Neural cell (in vitro differentiated cells): ENCODE results near the gene PEF1. TPM values are rescaled to one million over a fixed set of nuclear protein-coding genes. Genes with fewer than 3 reads are reported as not detected.

Experiments
- H2AFZ ChIP-seq: fragments of 200-600, 300-800 bp; sonication (generic), shearing (Covaris generic); 2 replicates; pipeline ENCODE4 v1.6.0; 2014; ENCODE audit warnings: low read depth, mild to moderate bottlenecking, antibody characterized with exemption, low read length, moderate library complexity
- H3F3A ChIP-seq: fragments of 200-600 bp; shearing (Covaris generic); 2 replicates; pipeline ENCODE4 v1.6.1; 2016; ENCODE audit warnings: mild to moderate bottlenecking, moderate library complexity, mixed read lengths, antibody characterized with exemption, low read length; ENCODE audit not compliant: insufficient read depth, poor library complexity, severe bottlenecking
- H3K27ac ChIP-seq: fragments of 200-600, 300-800 bp; sonication (generic), shearing (Covaris generic); 2 replicates; pipeline ENCODE4 v1.5.1; 2014; ENCODE audit warnings: mild to moderate bottlenecking, low read length, moderate library complexity
- H3K27me3 ChIP-seq: fragments of 300-800, 200-600 bp; sonication (generic), shearing (Covaris generic); 2 replicates; pipeline ENCODE4 v1.6.0; 2014; ENCODE audit warnings: mild to moderate bottlenecking, low read depth, low read length, moderate library complexity; ENCODE audit not compliant: insufficient read depth
- H3K36me3 ChIP-seq: fragments of 300-800, 200-600 bp; sonication (generic), shearing (Covaris generic); 2 replicates; pipeline ENCODE4 v1.5.1; 2014; ENCODE audit warnings: mild to moderate bottlenecking, antibody characterized with exemption, low read length, moderate library complexity; ENCODE audit not compliant: insufficient read depth
- H3K4me2 ChIP-seq: fragments of 300-800, 200-600 bp; sonication (generic), shearing (Covaris generic); 2 replicates; pipeline ENCODE4 v1.6.0; 2014; ENCODE audit warnings: mild to moderate bottlenecking, low read length
- H3K4me3 ChIP-seq: fragments of 300-800, 200-600 bp; sonication (generic), shearing (Covaris generic); 2 replicates; pipeline ENCODE4 v1.5.1; 2014; ENCODE audit warnings: mild to moderate bottlenecking, low read length, moderate library complexity
- H3K79me2 ChIP-seq: fragments of 200-600 bp; shearing (Covaris generic); replicated peaks from 2 replicates; pipeline ENCODE4 v1.6.0; 2014; ENCODE audit warnings: mild to moderate bottlenecking, low read length, moderate library complexity; ENCODE audit not compliant: insufficient read depth
- H3K9ac ChIP-seq: fragments of 300-800, 200-600 bp; sonication (generic), shearing (Covaris generic); 2 replicates; pipeline ENCODE4 v1.6.1; 2016; ENCODE audit warnings: mild to moderate bottlenecking, low read length, mixed read lengths
- H3K9me2 ChIP-seq: fragments of 200-600 bp; shearing (Covaris generic); 2 replicates; pipeline ENCODE4 v1.6.1; 2016; ENCODE audit warnings: mild to moderate bottlenecking, low read length, mixed read lengths; ENCODE audit not compliant: insufficient read depth
- H3K9me3 ChIP-seq: fragments of 200-600, 300-800 bp; sonication (generic), shearing (Covaris generic); 2 replicates; pipeline ENCODE4 v1.6.1; 2016; ENCODE audit warnings: mild to moderate bottlenecking, mixed run types, low read length, moderate library complexity, mixed read lengths
- H4K20me1 ChIP-seq: fragments of 200-600 bp; shearing (Covaris generic); 2 replicates; pipeline ENCODE4 v1.6.1; 2016; ENCODE audit warnings: mild to moderate bottlenecking, mixed run types; ENCODE audit not compliant: insufficient read depth
- CTCF ChIP-seq: fragments of 450-650 bp; IDR thresholded peaks from 2 replicates; pipeline ENCODE4 v1.5.1; 2014; ENCODE audit warnings: antibody characterized with exemption, mild to moderate bottlenecking, moderate library complexity; ENCODE audit not compliant: poor library complexity, severe bottlenecking
- EP300 ChIP-seq: fragments of 450-650 bp; conservative IDR thresholded peaks from 2 replicates; pipeline ENCODE4 v1.6.1; 2014; ENCODE audit warnings: antibody characterized with exemption, mild to moderate bottlenecking, moderate library complexity; ENCODE audit not compliant: poor library complexity, severe bottlenecking
- EZH2 ChIP-seq: fragments of 200-600, 300-800 bp; shearing (Covaris generic), sonication (generic); IDR thresholded peaks from 2 replicates; pipeline ENCODE4 v1.6.1; 2014; ENCODE audit warnings: antibody characterized with exemption, low read length, borderline replicate concordance, mild to moderate bottlenecking; ENCODE audit not compliant: insufficient read depth, poor library complexity, severe bottlenecking
- MXI1 ChIP-seq: fragments of 450-650 bp; conservative IDR thresholded peaks from 2 replicates; pipeline ENCODE4 v1.6.1; 2014; ENCODE audit warnings: antibody characterized with exemption, mild to moderate bottlenecking; ENCODE audit not compliant: poor library complexity, severe bottlenecking
- POLR2AphosphoS5 ChIP-seq: IDR thresholded peaks from 2 replicates; pipeline ENCODE4 v1.6.1; 2012
- RAD21 ChIP-seq: fragments of 450-650 bp; conservative IDR thresholded peaks from 2 replicates; pipeline ENCODE4 v1.6.1; 2014; ENCODE audit warnings: antibody characterized with exemption, mild to moderate bottlenecking, moderate library complexity
- REST ChIP-seq: IDR thresholded peaks from 2 replicates; pipeline ENCODE4 v1.6.1; 2012; ENCODE audit warnings: borderline replicate concordance
- SMC3 ChIP-seq: fragments of 450-650 bp; conservative IDR thresholded peaks from 2 replicates; pipeline ENCODE4 v1.6.1; 2014; ENCODE audit warnings: antibody characterized with exemption, mild to moderate bottlenecking, moderate library complexity; ENCODE audit not compliant: poor library complexity
- TAF1 ChIP-seq: IDR thresholded peaks from 2 replicates; pipeline ENCODE4 v1.6.1; 2012; ENCODE audit warnings: low read depth
- polyA plus RNA-seq: library from polyadenylated mRNA; depleted of rRNA; stranded (reverse); fragments of >200 nt; gene quantifications from 2 replicates; pipeline ENCODE4 v1.2.3, GENCODE V29; 2014

PEF1 gene
- polyA plus RNA-seq, 1 donor from 2014 or later, result 48.2 TPM

- Histone ChIP-seq H3K36me3 (no peaks in the 10 kb centered on the region), H3K9ac (no peak overlapping the region), H3K79me2 (no peaks in the 10 kb centered on the region), H3K27me3 (peaks cover 18% of the 10 kb centered on the region), H3F3A (no peaks in the 10 kb centered on the region), H3K4me3 (no peak overlapping the region), H3K27ac (no peak overlapping the region), H3K9me2 (no peaks in the 10 kb centered on the region), H3K4me2 (no peak overlapping the region), H2AFZ (no peak overlapping the region), H4K20me1 (no peaks in the 10 kb centered on the region), H3K9me3 (no peaks in the 10 kb centered on the region)
- TF ChIP-seq REST (no peak), CTCF (no peak), POLR2AphosphoS5 (no peak), MXI1 (no peak), SMC3 (no peak), TAF1 (no peak), EZH2 (no peak), EP300 (no peak), RAD21 (no peak)
Observed at GRCh38 chr1:31614414-31615005, 30.2 kb downstream of the PEF1 start.

GRCh38 chr1:31609514-31610118, 35.1 kb downstream of the PEF1 start:
- H3K4me3 ChIP-seq, result no peak overlapping the region
- H3K9me2 ChIP-seq, result no peaks in the 10 kb centered on the region
- no peaks in the 10 kb centered on the region for H3K9me3 ChIP-seq
- H3K9ac ChIP-seq, result no peak overlapping the region
- no peaks in the 10 kb centered on the region for H3F3A ChIP-seq
- TF ChIP-seq MXI1 (no peak), POLR2AphosphoS5 (no peak)
- no peak overlapping the region for H3K27ac ChIP-seq
- no peaks in the 10 kb centered on the region for H3K36me3 ChIP-seq
- H3K27me3 ChIP-seq, result no peaks in the 10 kb centered on the region
- H3K4me2 ChIP-seq, result no peak overlapping the region
- no peaks in the 10 kb centered on the region for H3K79me2 ChIP-seq
- H4K20me1 ChIP-seq, result no peaks in the 10 kb centered on the region
- no peak overlapping the region for H2AFZ ChIP-seq
